ENCODE results near the gene PET100. TPM values are rescaled to one million over a fixed set of nuclear protein-coding genes. Genes with fewer than 3 reads are reported as not detected.

The PET100 gene
- total RNA-seq, 1 donor from 2014 or later, result not detected

DNA sequence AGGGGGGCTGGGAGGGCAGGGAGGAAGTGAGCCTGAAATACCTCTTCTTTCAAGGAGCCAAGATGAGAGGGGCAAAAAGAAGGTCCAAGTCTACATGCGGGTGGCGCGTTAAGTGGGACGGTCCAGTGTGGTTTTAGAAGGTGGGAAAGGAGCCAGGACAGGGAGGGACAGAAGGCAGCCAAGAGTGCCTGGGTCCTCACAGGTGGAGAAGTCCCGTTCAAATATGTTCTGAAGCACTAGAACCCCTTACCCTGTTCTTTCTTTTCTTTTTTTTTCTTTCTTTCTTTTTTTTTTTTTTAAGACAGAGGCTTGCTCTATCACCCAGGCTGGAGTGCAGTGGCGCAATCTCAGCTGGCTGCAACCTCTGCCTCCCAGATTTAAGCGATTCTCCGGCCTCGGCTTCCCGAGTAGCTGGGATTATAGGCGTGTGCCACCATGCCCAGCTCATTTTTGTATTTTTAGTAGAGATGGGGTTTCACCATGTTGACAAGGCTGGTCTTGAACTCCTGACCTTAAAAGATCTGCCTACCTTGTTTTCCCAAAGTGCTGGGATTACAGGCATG lies 26.6 kb upstream of the PET100 start:
- DNase-seq (ENCODE audit: low spot score in 2 of 2), result no peak
- intact Hi-C loops (cut with DNase I), result no loop called here
- Histone ChIP-seq H3K27me3 (peaks cover 8% of the 10 kb centered on the region), H3K9me3 (no peaks in the 10 kb centered on the region), H3K4me1 (no peaks in the 10 kb centered on the region), H3K27ac (no peak overlapping the region), H3K36me3 (no peaks in the 10 kb centered on the region), H3K4me3 (no peak overlapping the region)
- no peak for TF ChIP-seq CTCF (IDR thresholded peaks at IDR 0.05)

DNA sequence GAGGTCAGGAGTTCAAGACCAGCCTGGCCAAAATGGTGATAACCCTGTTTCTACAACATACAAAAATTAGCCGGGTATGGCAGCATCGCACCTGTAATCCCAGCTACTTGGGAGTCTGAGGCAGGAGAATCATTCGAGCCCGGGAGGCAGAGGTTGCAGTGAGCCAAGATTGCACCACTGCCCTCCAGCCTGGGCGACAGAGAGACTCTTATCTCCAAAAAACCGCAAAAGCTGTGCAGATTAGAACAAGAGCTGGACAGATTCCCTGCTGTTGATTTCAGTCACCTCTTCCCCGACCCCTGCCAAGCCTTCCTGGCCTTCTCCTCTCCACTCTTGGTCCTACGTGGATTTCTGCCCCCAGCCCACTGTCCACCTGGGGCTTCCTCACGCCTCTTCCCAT lies 25.7 kb upstream of the PET100 start:
- DNase-seq (ENCODE audit: low spot score in 2 of 2), result no peak
- intact Hi-C loops (cut with DNase I), result no loop called here
- peaks cover 8% of the 10 kb centered on the region for H3K27me3 ChIP-seq
- no peaks in the 10 kb centered on the region for H3K36me3 ChIP-seq
- H3K4me3 ChIP-seq, result no peak overlapping the region
- no peaks in the 10 kb centered on the region for H3K4me1 ChIP-seq
- no peaks in the 10 kb centered on the region for H3K9me3 ChIP-seq
- no peak for TF ChIP-seq CTCF (IDR thresholded peaks at IDR 0.05)
- no peak overlapping the region for H3K27ac ChIP-seq

DNA sequence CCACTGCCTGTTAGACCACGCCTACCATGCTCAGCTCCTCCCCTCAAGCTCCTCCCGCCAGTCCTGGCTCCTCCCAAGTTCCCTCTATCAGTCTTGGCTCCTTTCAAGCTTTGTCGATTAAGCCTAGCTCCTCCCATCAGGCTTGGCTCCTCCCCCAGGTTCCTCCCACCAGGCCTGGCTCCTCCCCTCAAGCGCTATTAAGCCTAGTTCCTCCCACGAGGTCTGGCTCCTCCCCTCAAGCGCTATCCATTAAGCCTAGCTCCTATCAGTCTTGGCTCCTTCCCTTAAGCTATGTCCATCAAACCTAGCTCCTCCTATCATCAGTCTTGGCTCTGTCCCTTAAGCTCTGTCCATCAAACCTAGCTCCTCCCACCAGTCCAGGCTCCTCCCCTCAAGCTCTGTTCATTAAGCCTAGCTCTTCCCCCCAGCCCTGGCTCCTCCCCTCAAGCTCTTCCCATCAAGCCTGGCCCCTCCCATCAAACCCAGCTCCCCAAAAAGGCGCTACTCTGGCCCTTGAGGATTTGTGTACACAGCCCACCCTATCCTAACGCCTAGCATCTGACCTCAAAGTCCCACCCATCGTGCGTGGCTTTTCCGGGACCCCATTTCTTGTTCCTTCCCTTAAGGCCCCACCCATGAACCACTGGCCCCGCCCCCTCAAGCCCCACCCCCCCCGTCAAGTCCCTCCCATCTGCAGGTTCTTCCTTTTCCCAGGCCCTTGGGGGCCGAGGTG lies 23.9 kb upstream of the PET100 start:
- Histone ChIP-seq H3K27me3 (peaks cover 8% of the 10 kb centered on the region), H3K27ac (no peak overlapping the region), H3K4me3 (no peak overlapping the region), H3K4me1 (no peaks in the 10 kb centered on the region), H3K36me3 (no peaks in the 10 kb centered on the region), H3K9me3 (no peaks in the 10 kb centered on the region)
- TF ChIP-seq CTCF (IDR thresholded peaks at IDR 0.05), result no peak
- intact Hi-C loops (cut with DNase I), result no loop called here
- no peak for DNase-seq (ENCODE audit: low spot score in 2 of 2)

DNA sequence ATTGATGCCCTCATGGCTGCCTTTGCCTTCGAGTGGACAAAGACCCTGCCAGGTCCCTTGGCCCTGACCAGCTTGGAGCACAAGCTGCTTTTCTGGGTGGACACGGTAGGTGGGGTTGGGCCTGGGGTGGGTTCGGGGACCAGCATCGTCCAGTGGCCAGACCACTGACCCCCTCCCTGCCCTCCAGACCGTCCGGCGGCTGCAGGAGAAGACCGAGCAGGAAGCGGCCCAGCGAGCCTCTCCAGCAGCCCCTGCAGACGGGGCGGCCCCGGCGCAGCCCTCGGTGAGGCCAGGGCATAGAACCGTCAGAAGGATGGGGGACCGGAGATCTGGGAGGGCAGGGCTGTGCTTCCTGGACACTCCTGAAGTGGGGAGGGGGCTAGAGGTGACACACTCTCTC lies 23.3 kb upstream of the PET100 start:
- DNase-seq (ENCODE audit: low spot score in 2 of 2), result no peak
- no peaks in the 10 kb centered on the region for H3K4me1 ChIP-seq
- no peaks in the 10 kb centered on the region for H3K9me3 ChIP-seq
- H3K27ac ChIP-seq, result no peak overlapping the region
- peaks cover 8% of the 10 kb centered on the region for H3K27me3 ChIP-seq
- intact Hi-C loops (cut with DNase I), result no loop called here
- TF ChIP-seq CTCF (IDR thresholded peaks at IDR 0.05), result no peak
- no peaks in the 10 kb centered on the region for H3K36me3 ChIP-seq
- no peak overlapping the region for H3K4me3 ChIP-seq

DNA sequence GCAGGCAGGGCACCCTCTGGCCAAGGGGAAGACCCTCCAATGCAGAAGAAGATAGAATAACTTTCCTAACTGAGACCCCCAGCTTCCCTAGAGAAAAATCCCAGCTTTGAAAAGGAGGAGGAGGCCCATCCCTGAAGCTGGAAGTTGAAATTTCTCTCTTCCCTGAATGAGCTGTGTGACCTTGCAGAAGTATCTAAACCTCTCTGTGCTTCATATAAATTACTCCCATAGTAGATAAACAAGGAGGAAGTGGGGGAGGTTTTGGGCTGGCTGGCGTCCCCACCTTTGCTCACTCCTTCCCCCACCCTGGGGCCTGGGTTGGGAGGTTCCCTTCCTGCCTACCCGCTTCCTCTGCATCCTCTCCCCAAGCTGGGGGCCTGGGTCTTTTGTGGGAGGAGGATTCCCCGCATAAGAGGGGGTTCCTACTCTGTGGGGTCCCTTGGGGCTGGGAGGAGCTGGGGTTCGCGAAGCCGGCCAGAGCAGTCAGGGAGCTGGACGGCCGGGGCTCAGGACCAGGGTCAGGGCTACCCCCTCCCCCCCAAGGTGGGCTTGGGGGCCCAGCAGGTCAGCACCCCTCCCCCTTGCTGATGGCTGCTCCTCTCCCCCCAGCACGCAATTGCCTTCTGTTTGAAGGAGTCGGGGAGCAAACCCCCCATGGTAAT lies 22.2 kb upstream of the PET100 start:
- no peak for TF ChIP-seq CTCF (IDR thresholded peaks at IDR 0.05)
- Histone ChIP-seq H3K4me3 (no peak overlapping the region), H3K9me3 (no peaks in the 10 kb centered on the region), H3K36me3 (no peaks in the 10 kb centered on the region), H3K27me3 (peaks cover 7% of the 10 kb centered on the region), H3K4me1 (no peaks in the 10 kb centered on the region), H3K27ac (no peak overlapping the region)
- intact Hi-C loops (cut with DNase I), result no loop called here
- no peak for DNase-seq (ENCODE audit: low spot score in 2 of 2)
